ENCODE data around the gene IQGAP2.

- TF ChIP-seq CTCF (IDR thresholded peaks at IDR 0.05) = no peak
- TF ChIP-seq POLR2A (IDR thresholded peaks at IDR 0.05) = no peak
Measured at GRCh38 chr5:76514292-76514691, 111.2 kb downstream of the IQGAP2 start.

All from right lobe of liver (tissue), 4 donors.